Breast epithelium (tissue), 3 donors: ENCODE measurements around the gene THADA.

Source experiments
- POLR2A ChIP-seq: fragments of 450-650 bp; IDR thresholded peaks from one replicate; pipeline ENCODE4 v1.6.1; 2016; ENCODE audit warnings: antibody characterized with exemption, mild to moderate bottlenecking, moderate library complexity
- TF ChIP-seq, protein P1 (sequence below), 3 donors: fragments of 450-650 bp; IDR thresholded peaks; one replicate each; pipeline ENCODE4 v1.5.1; 2016 to 2017; ENCODE audit warnings: antibody characterized with exemption in 3 of 3, mild to moderate bottlenecking in 3 of 3, moderate library complexity in 3 of 3

DNA sequence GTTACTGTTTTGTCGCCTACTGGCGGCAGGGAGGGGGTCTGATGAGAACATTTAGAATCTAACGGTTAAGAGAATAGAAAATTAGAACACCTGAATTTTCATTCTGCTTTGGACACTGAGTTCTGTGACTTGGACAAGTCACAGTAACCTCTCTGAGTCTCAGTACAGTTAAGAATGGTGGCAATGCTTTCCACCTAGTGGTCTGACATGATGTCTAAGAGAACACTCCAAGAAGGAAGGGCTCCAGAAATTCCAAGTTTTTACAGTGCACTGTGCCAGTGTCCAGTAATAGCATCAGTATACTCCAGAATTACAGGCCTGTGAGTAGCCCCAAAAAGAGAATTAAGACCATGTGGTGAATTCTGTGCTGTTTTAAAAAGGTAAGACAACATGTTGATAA, 195.3 kb downstream of the THADA start:
- TF ChIP-seq POLR2A, result no peak
- TF ChIP-seq, protein P1, sequence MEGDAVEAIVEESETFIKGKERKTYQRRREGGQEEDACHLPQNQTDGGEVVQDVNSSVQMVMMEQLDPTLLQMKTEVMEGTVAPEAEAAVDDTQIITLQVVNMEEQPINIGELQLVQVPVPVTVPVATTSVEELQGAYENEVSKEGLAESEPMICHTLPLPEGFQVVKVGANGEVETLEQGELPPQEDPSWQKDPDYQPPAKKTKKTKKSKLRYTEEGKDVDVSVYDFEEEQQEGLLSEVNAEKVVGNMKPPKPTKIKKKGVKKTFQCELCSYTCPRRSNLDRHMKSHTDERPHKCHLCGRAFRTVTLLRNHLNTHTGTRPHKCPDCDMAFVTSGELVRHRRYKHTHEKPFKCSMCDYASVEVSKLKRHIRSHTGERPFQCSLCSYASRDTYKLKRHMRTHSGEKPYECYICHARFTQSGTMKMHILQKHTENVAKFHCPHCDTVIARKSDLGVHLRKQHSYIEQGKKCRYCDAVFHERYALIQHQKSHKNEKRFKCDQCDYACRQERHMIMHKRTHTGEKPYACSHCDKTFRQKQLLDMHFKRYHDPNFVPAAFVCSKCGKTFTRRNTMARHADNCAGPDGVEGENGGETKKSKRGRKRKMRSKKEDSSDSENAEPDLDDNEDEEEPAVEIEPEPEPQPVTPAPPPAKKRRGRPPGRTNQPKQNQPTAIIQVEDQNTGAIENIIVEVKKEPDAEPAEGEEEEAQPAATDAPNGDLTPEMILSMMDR (IDR thresholded peaks at IDR 0.05), result peak in 1 of 3 donors; percentile 9
